ENCODE data around the gene OLA1.

GRCh38 chr2:174023591-174024523 is 224.5 kb downstream of the OLA1 start:
- TF ChIP-seq RFX5 (IDR thresholded peaks at IDR 0.05; ENCODE audit: low read depth, low read length) (no peak), RCOR1 (IDR thresholded peaks at IDR 0.05; ENCODE audit: insufficient replicate concordance, low read length) (peak; percentile 84)

Measured in IMR-90 (cell line).